ENCODE data around the gene PKHD1.

DNA sequence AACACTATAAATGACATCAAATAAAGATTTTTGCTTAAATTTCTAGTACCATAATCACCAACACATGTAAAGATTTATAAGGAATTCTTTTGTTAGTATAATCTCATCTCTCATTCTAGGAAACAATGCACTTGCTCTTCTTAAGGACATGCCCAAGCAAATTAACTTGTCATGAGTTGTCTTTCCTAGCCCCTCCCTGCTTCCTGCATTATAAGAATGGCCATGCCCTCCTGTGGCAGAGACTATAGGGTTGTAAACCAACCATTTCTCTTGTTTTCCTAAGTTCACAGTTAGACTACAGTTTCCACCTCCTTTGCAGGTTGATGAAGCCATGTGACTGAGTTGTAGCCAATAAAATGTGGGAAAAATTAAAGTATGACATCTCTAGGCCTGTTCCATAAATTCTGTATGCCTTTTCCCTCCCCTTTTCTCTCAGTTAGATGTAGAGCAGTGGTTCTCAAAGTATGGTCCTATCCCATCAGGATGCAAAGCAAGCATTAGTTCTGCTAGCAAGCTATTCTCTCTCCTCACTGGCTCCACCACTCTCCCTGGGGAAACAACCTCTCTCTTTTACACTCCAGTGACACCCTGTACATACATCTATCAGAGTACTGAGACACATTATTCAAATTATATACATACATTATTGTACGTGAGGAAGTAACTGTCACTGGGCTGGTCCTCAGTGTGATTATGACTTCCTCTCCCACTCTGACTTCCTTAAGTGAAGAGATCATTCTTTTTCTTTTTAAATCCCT lies 295.0 kb downstream of the PKHD1 start:
- TF ChIP-seq, protein P1, sequence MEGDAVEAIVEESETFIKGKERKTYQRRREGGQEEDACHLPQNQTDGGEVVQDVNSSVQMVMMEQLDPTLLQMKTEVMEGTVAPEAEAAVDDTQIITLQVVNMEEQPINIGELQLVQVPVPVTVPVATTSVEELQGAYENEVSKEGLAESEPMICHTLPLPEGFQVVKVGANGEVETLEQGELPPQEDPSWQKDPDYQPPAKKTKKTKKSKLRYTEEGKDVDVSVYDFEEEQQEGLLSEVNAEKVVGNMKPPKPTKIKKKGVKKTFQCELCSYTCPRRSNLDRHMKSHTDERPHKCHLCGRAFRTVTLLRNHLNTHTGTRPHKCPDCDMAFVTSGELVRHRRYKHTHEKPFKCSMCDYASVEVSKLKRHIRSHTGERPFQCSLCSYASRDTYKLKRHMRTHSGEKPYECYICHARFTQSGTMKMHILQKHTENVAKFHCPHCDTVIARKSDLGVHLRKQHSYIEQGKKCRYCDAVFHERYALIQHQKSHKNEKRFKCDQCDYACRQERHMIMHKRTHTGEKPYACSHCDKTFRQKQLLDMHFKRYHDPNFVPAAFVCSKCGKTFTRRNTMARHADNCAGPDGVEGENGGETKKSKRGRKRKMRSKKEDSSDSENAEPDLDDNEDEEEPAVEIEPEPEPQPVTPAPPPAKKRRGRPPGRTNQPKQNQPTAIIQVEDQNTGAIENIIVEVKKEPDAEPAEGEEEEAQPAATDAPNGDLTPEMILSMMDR (conservative IDR thresholded peaks at IDR 0.05; ENCODE audit: low read depth, low read length) = no peak
- no peak for TF ChIP-seq EZH2 (IDR thresholded peaks at IDR 0.05; ENCODE audit: borderline replicate concordance, low read depth, low read length, poor library complexity, severe bottlenecking)
